Endothelial cell of coronary artery (primary cell): ENCODE measurements around the gene ATG4B. TPM values are rescaled to one million over a fixed set of nuclear protein-coding genes. Genes with fewer than 3 reads are reported as not detected.

Source experiments
- total RNA-seq: library from RNA; depleted of rRNA; stranded (reverse); fragments of >200 nt; gene quantifications from 2 replicates; pipeline ENCODE4 v1.2.3, GENCODE V29; 2014

ATG4B gene
- 75.1 and 77.1 TPM in 2 replicates for total RNA-seq

GRCh38 chr2:241637018-241637794, at the start of gene ATG4B, which contains the start of gene THAP4:
TSS of gene ATG4B (plus strand) at chr2:241637693. CDS start at chr2:241637715, 22 bp downstream.
TSS of gene THAP4 (minus strand) at chr2:241637158. CDS start at chr2:241637017, 141 bp downstream.

DNA sequence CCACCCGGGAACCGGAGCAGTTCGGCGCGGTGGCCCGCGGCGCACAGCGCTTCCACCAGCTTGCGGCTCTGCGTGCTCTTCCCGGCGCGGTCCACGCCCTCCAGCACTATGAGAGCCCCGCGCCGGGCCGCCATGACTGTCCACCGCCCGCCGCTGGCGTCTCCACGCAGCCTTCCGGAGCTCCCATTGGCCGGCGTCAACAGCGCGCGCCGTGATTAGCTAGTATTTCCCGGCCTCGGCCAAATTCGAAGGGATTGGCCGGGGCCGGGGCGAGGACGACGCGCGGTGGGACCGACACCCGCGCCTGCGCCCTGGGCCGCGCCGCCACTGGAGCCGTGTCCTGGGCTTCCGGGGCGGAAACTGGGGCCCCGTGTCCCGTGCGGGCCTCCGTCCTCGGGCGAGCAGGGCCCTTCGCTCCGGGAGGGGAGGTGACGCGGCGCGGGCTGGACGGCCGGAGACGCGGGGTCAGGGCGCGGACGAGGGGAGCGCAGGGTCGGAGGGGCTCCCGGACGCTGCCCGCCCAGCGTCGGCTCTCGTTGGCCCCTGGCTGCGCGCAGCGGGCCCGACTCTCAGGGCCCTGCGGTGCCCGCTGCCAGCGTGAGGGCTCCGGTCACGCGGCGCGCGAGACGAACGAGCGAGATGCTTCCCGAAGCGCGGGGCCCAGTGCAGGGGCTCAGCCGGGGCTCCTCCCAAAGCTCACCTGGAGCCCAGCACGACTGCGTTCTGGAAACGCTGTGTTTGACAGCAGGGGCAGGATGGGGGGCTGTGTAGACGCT, 49.3 kb downstream of the ATG4B start, which contains the start of gene DTYMK:
DTYMK (minus strand) TSS at position 166 of the 776 bp plus-strand sequence; CDS start at position 134, 32 bp downstream.

GRCh38 chr2:241701399-241702154, 64.1 kb downstream of the ATG4B start, which contains the start of gene ING5:
TSS of gene ING5 (plus strand) at chr2:241702039. CDS start at chr2:241702066, 27 bp downstream.

Other genes with a start within 250 kb of the ATG4B start
- 311 and 347 TPM in 2 replicates for gene STK25, start 129.1 kb upstream of the ATG4B start, total RNA-seq
- 29.8 and 51.2 TPM in 2 replicates for gene BOK, start 78.9 kb upstream of the ATG4B start, total RNA-seq
- 48.9 and 50.4 TPM in 2 replicates for gene THAP4, start 535 bp upstream of the ATG4B start, total RNA-seq
- 27.4 and 42.6 TPM in 2 replicates for gene DTYMK, start 49.1 kb downstream of the ATG4B start, total RNA-seq
- 21.7 and 22.0 TPM in 2 replicates for gene ING5, start 64.3 kb downstream of the ATG4B start, total RNA-seq
- gene D2HGDH, start 96.9 kb downstream of the ATG4B start, total RNA-seq = 7.8 and 14.7 TPM in 2 replicates
- gene GAL3ST2, start 139.1 kb downstream of the ATG4B start, total RNA-seq = 0.09 TPM in 1 of 2 replicates, not detected in the other
- gene NEU4, start 171.5 kb downstream of the ATG4B start, total RNA-seq = not detected in 2 replicates
- gene PDCD1, start 221.2 kb downstream of the ATG4B start, total RNA-seq = not detected in 2 replicates
- not detected in 2 replicates for gene RTP5, start 232.0 kb downstream of the ATG4B start, total RNA-seq